ENCODE data around the gene CD34. TPM values are rescaled to one million over a fixed set of nuclear protein-coding genes. Genes with fewer than 3 reads are reported as not detected.

CD34 gene
- total RNA-seq, 1 experiment from 2014 or later, result not detected

GRCh38 chr1:207833381-207833780 lies 77.5 kb downstream of the CD34 start:
- DNase-seq (ENCODE audit: low spot score), result no peak

DNA sequence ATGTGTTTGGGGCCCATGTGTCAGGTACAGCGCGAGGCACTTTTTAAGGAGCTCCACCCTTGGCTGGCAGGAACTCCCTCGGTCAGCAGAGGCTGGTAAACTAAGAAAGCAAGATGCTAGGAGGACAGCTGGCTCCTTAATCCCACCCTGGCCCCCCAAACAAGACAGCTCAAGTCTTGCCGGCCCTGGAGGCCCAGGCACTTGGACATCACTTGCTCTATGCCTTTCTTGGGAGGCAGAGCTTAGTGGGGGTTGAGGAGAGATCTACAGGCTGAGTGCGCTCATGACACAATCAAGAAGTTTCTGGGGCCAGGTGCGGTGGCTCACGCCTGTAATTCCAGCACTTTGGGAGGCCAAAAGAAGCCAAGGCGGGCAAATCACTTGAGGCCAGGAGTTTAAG lies 78.1 kb downstream of the CD34 start:
- no peak for DNase-seq (ENCODE audit: low spot score)

DNA sequence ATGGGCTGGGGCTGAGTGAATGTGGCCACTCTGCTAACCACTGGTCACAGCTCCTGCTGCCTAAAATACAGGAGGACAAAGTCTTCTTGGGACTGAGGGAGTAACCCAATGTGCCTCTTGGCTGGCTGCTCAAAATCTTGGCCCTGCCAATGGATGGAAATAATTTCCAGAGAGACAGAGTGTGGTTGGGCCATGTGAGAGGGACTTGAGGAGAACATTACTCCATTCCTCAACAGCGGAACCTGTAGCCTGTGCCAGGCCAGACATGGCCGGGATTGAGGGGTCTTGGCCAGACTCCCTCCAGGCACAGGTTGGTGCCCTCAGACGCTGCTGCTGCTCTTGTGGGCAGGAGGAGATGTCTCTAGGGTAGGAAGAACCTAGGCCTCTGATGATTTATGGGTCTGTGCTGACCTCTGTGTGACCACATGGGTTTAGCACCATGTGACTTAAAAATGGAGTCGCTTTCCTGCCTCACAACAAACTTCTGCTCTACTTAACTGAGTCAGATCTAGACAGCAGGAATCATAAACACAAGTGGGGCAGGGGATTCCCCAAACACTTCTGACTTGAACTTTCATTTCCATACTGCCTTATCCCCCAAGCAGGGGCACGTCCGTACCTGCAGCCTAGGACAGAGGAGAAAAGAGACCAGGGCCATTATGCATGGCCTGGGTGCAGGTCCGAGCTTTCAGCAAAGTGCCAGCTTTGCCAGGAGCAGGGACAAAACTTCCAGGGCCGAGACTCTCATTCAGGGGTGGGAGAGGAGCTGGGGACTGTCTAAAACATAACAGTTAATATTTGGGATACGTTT lies 79.2 kb downstream of the CD34 start:
- DNase-seq (ENCODE audit: low spot score), result no peak

Other genes starting within 250 kb of the CD34 start
- 76.8 and 91.4 TPM in 2 replicates for gene CD46, start 159.1 kb downstream of the CD34 start, total RNA-seq (2014; rRNA removed; shearing (Covaris generic))